Astrocyte (in vitro differentiated cells and primary cell): ENCODE data around the gene MYLK2. TPM values are rescaled to one million over a fixed set of nuclear protein-coding genes. Genes with fewer than 3 reads are reported as not detected.

Experiments
- DNase-seq: peaks from one replicate; pipeline ENCODE4 v3.0.0-alpha.2; 2010; ENCODE audit warnings: low read depth
- FAIRE-seq: peaks from 2 replicates; lab custom pipeline; 2011; peaks lifted over from hg19 to GRCh38; lab: Jason Lieb, UNC
- H2AFZ ChIP-seq: 2 replicates; pipeline ENCODE4 v1.6.0; 2012; ENCODE audit warnings: low read depth, low read length, inconsistent platforms
- H3K27ac ChIP-seq: 2 replicates; pipeline ENCODE4 v1.5.1; 2011; ENCODE audit warnings: low read depth, low read length, inconsistent platforms
- H3K27me3 ChIP-seq: 2 replicates; pipeline ENCODE4 v1.6.0; 2011; ENCODE audit warnings: low read length, inconsistent platforms; ENCODE audit not compliant: insufficient read depth
- H3K36me3 ChIP-seq: 2 replicates; pipeline ENCODE4 v1.5.1; 2011; ENCODE audit warnings: low read length, inconsistent platforms; ENCODE audit not compliant: insufficient read depth
- H3K4me1 ChIP-seq: 2 replicates; pipeline ENCODE4 v1.5.1; 2011; ENCODE audit warnings: low read length, inconsistent platforms; ENCODE audit not compliant: insufficient read depth
- H3K4me2 ChIP-seq: 2 replicates; pipeline ENCODE4 v1.6.0; 2012; ENCODE audit warnings: low read length, inconsistent platforms
- H3K4me3 ChIP-seq: 2 replicates; pipeline ENCODE4 v1.5.1; 2011; ENCODE audit warnings: low read depth, mild to moderate bottlenecking, low read length, inconsistent platforms; ENCODE audit not compliant: insufficient read depth
- H3K79me2 ChIP-seq: 2 replicates; pipeline ENCODE4 v1.6.0; 2012; ENCODE audit warnings: mild to moderate bottlenecking, low read length, inconsistent platforms; ENCODE audit not compliant: insufficient read depth
- H3K9ac ChIP-seq: 2 replicates; pipeline ENCODE4 v1.6.0; 2012; ENCODE audit warnings: mild to moderate bottlenecking, low read length, inconsistent platforms
- H3K9me3 ChIP-seq: 2 replicates; pipeline ENCODE4 v1.5.1; 2012; ENCODE audit warnings: low read depth, mild to moderate bottlenecking, low read length, inconsistent platforms; ENCODE audit not compliant: insufficient read depth
- H4K20me1 ChIP-seq: 2 replicates; pipeline ENCODE4 v1.6.0; 2012; ENCODE audit warnings: low read length, inconsistent platforms; ENCODE audit not compliant: insufficient read depth
- H3K27ac Mint-ChIP-seq: one replicate; pipeline ENCODE4 v1.8.0; 2021; ENCODE audit warnings: mild to moderate bottlenecking, mixed read lengths; ENCODE audit not compliant: unreplicated experiment
- H3K27me3 Mint-ChIP-seq: one replicate; pipeline ENCODE4 v1.8.0; 2021; ENCODE audit warnings: low read depth, mixed read lengths; ENCODE audit not compliant: unreplicated experiment
- H3K36me3 Mint-ChIP-seq: one replicate; pipeline ENCODE4 v1.8.0; 2021; ENCODE audit warnings: low read depth, mixed read lengths; ENCODE audit not compliant: unreplicated experiment
- H3K4me1 Mint-ChIP-seq: one replicate; pipeline ENCODE4 v1.8.0; 2021; ENCODE audit warnings: low read depth, mixed read lengths; ENCODE audit not compliant: unreplicated experiment
- H3K4me3 Mint-ChIP-seq: one replicate; pipeline ENCODE4 v1.8.0; 2021; ENCODE audit warnings: mild to moderate bottlenecking, moderate library complexity, mixed read lengths; ENCODE audit not compliant: unreplicated experiment
- H3K9me3 Mint-ChIP-seq: one replicate; pipeline ENCODE4 v1.8.0; 2021; ENCODE audit warnings: mild to moderate bottlenecking, mixed read lengths; ENCODE audit not compliant: unreplicated experiment
- CTCF ChIP-seq: IDR thresholded peaks from 2 replicates; pipeline ENCODE4 v1.5.1; 2011; ENCODE audit warnings: low read depth, mild to moderate bottlenecking, inconsistent platforms, low read length, moderate library complexity; ENCODE audit not compliant: insufficient read depth
- EZH2 ChIP-seq: IDR thresholded peaks from 2 replicates; pipeline ENCODE4 v1.6.1; 2012; ENCODE audit warnings: mild to moderate bottlenecking, low read length, inconsistent platforms; ENCODE audit not compliant: insufficient read depth
- total RNA-seq: library from RNA; stranded (reverse); gene quantifications from 2 replicates; pipeline ENCODE4 v1.2.1, GENCODE V29; 2021

The MYLK2 gene
- total RNA-seq, 1 donor from 2014 or later = 2.1 TPM

DNA sequence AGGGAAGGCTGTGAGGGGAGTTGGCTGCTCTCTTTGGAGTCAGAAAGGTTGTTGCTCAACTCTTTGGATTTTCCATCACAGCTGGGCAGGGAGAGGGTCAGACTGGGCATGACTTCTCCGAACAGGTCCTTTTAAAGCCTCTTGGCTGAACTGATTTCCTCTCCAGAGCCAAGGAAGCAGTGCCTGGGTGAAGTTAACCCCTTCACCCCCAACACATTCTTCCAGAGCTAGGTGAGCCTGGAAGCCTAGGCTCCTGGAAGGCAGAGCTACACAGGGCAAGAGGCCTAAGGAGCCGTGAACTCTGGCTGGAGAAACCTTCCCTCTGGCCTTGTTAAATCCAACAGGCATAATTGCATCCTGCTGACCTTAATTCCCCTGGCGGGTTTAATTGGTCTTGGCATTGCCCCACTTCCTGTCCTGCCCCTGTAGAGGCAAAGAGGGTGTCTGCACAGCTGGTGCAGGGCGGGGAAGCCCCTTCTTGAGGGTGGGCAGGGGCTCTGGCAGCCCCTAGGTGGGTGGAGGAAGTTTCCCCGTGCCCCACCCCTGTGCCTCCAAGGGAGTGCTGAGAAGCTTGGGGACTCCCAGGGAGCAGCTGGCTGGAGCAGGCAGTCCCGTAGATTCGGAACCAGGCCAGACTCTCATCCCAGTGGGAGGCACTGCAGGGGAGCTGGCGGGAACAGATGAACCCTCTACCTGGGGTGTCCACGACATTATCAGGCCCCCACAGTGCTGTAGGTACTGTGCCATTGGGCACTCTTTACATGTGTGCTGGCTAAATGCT lies 3.6 kb upstream of the MYLK2 start:
- no peak overlapping the region for H3K9ac ChIP-seq
- no peaks in the 10 kb centered on the region for H3K27me3 ChIP-seq
- H4K20me1 ChIP-seq = no peaks in the 10 kb centered on the region
- no peak overlapping the region for H3K27ac ChIP-seq
- DNase-seq = no peak
- Mint-ChIP-seq H3K27me3 (peaks cover 27% of the 10 kb centered on the region), H3K27ac (no peak overlapping the region), H3K9me3 (no peaks in the 10 kb centered on the region), H3K4me1 (peaks cover 31% of the 10 kb centered on the region), H3K4me3 (no peak overlapping the region), H3K36me3 (peaks cover 2% of the 10 kb centered on the region)
- H2AFZ ChIP-seq = no peak overlapping the region
- no peak overlapping the region for H3K4me3 ChIP-seq
- no peak for FAIRE-seq
- TF ChIP-seq CTCF = no peak
- TF ChIP-seq EZH2 = no peak
- peaks cover 25% of the 10 kb centered on the region for H3K4me1 ChIP-seq
- no peaks in the 10 kb centered on the region for H3K79me2 ChIP-seq
- H3K9me3 ChIP-seq = no peaks in the 10 kb centered on the region
- H3K4me2 ChIP-seq = no peak overlapping the region
- H3K36me3 ChIP-seq = no peaks in the 10 kb centered on the region

GRCh38 chr20:31816221-31816620 lies 2.9 kb upstream of the MYLK2 start:
- Histone ChIP-seq H3K9ac (no peak overlapping the region), H3K4me2 (no peak overlapping the region), H3K27me3 (no peaks in the 10 kb centered on the region), H2AFZ (no peak overlapping the region), H3K4me3 (no peak overlapping the region), H3K27ac (no peak overlapping the region), H3K4me1 (peaks cover 19% of the 10 kb centered on the region), H3K79me2 (no peaks in the 10 kb centered on the region), H3K9me3 (no peaks in the 10 kb centered on the region), H4K20me1 (no peaks in the 10 kb centered on the region), H3K36me3 (no peaks in the 10 kb centered on the region)
- TF ChIP-seq EZH2 (no peak), CTCF (no peak)
- Mint-ChIP-seq H3K27ac (peak overlapping the region; percentile 60), H3K4me3 (no peak overlapping the region), H3K4me1 (peaks cover 26% of the 10 kb centered on the region), H3K9me3 (no peaks in the 10 kb centered on the region), H3K36me3 (peaks cover 2% of the 10 kb centered on the region), H3K27me3 (peaks cover 31% of the 10 kb centered on the region)
- FAIRE-seq = no peak
- DNase-seq = no peak

DNA sequence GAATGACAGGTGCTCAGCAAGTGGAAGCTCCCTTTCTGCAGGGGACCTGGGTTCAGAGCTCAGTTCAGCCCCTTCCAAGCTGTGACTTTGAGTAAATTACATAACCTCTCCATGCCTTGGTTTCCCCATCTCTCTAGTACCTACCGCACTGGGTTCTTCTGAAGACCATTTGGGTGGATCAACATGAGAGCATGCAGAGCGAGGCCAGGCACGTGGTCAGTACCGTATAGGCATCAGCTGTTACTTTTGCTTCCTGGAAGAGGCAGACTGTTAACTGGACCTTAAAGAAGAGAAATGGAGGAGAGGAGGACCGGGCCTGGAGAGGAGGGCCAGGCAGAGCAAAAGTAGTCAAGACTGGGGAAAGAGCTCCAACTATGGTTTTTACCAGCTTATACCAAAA lies 1.7 kb upstream of the MYLK2 start:
- H3K4me1 Mint-ChIP-seq = peaks cover 20% of the 10 kb centered on the region
- no peak overlapping the region for H3K4me3 Mint-ChIP-seq
- Histone ChIP-seq H3K9ac (no peak overlapping the region), H3K36me3 (no peaks in the 10 kb centered on the region), H3K27ac (no peak overlapping the region), H3K27me3 (no peaks in the 10 kb centered on the region), H3K79me2 (no peaks in the 10 kb centered on the region), H2AFZ (no peak overlapping the region), H3K9me3 (no peaks in the 10 kb centered on the region), H3K4me3 (no peak overlapping the region), H3K4me2 (no peak overlapping the region), H3K4me1 (peaks cover 6% of the 10 kb centered on the region), H4K20me1 (no peaks in the 10 kb centered on the region)
- FAIRE-seq = no peak
- peaks cover 34% of the 10 kb centered on the region for H3K27me3 Mint-ChIP-seq
- H3K27ac Mint-ChIP-seq = no peak overlapping the region
- H3K9me3 Mint-ChIP-seq = no peaks in the 10 kb centered on the region
- peaks cover 2% of the 10 kb centered on the region for H3K36me3 Mint-ChIP-seq
- no peak for TF ChIP-seq EZH2
- no peak for TF ChIP-seq CTCF
- no peak for DNase-seq
